Heart left ventricle (tissue), 16 donors: ENCODE data around the gene C4BPB. TPM values are rescaled to one million over a fixed set of nuclear protein-coding genes. Genes with fewer than 3 reads are reported as not detected.
A peak's percentile ranks its signal among the peaks of the same experiment; 100 is the strongest.

Experiments used
- ATAC-seq, 4 donors: fragments of 200-7000 bp; cut with Tn5 transposase; one replicate each; pipeline ENCODE4 v1.9.1; 2020 to 2022; ENCODE audit warnings: moderate library complexity in 4 of 4, mild to moderate bottlenecking in 3 of 4, moderate number of reproducible peaks in 1 of 4
- DNase-seq, 5 donors: peaks; one replicate each; pipeline ENCODE4 v3.0.0-alpha.2; 2020
- H3K27ac ChIP-seq, 12 donors: fragments of 200-600 bp; sonication (generic) in 4 of 12; one replicate each; pipeline versions ENCODE4 v1.5.0 to v1.8.0; 2016 to 2022; ENCODE audit warnings: mild to moderate bottlenecking in 2 of 12
- H3K27me3 ChIP-seq, 9 donors: fragments of 200-600 bp; sonication (generic) in 2 of 9; one replicate each; pipeline versions ENCODE4 v1.5.1 to v1.8.0; 2016 to 2022; ENCODE audit warnings: mild to moderate bottlenecking in 3 of 9
- H3K36me3 ChIP-seq, 9 donors: fragments of 200-600 bp; sonication (generic) in 2 of 9; one replicate each; pipeline versions ENCODE4 v1.5.0 to v1.8.0; 2018 to 2022; ENCODE audit warnings: mild to moderate bottlenecking in 2 of 9
- H3K4me1 ChIP-seq, 12 donors: fragments of 200-600 bp; sonication (generic) in 4 of 12; one replicate each; pipeline versions ENCODE4 v1.5.0 to v1.8.0; 2016 to 2022; ENCODE audit warnings: mild to moderate bottlenecking in 3 of 12
- H3K4me3 ChIP-seq, 12 donors: fragments of 200-600 bp; sonication (generic) in 4 of 12; one replicate each; pipeline versions ENCODE4 v1.5.0 to v1.8.0; 2017 to 2022; ENCODE audit warnings: mild to moderate bottlenecking in 9 of 12, moderate library complexity in 4 of 12
- H3K9me3 ChIP-seq, 12 donors: fragments of 200-600 bp; sonication (generic) in 4 of 12; one replicate each; pipeline versions ENCODE4 v1.5.0 to v1.8.0; 2016 to 2022; ENCODE audit warnings: mild to moderate bottlenecking in 1 of 12
- POLR2A ChIP-seq, 2 donors: fragments of 450-650 bp; IDR thresholded peaks; one replicate each; pipeline ENCODE4 v1.6.1; 2017; ENCODE audit warnings: antibody characterized with exemption in 2 of 2, mild to moderate bottlenecking in 2 of 2, moderate library complexity in 2 of 2
- WGBS, 4 donors: extraction: QIAGEN DNeasy Blood & Tissue Kit in 2 of 4; methylation state at CpG; one replicate each; pipeline versions ENCODE4 v1.1.5 to v1.1.7; 2013 to 2018; 5-methylcytosine and 5-hydroxymethylcytosine counted together
- intact Hi-C, 10 donors: fragments of 100-400 bp; cut with DNase I; formaldehyde crosslinking; loops; one replicate each; pipeline versions ENCODE4 v1.11.1 to v1.14.2; 2022
- polyA plus RNA-seq, 2 donors: library from polyadenylated mRNA; stranded (reverse); fragments of 200-250 nt; gene quantifications; one replicate each; pipeline ENCODE4 v1.2.3, GENCODE V29; 2013
- total RNA-seq, 9 donors: library from RNA; depleted of rRNA in 2 of 9; stranded (reverse); fragments of >200 nt in 2 of 9; fragmentation: NEBNext Ultra II Directional in 3 of 9; extraction: Animal tissue kit (Norgen Biotek cat#: 25700) in 3 of 9; gene quantifications; one replicate each; pipeline versions ENCODE4 v1.1.0 to v1.2.4, GENCODE V29; 2016 to 2023
- TF ChIP-seq, protein P1 (sequence below), 12 donors: fragments of 200-600 bp; sonication (generic) in 4 of 12; IDR thresholded peaks; one replicate each; pipeline versions ENCODE4 v1.5.0 to v1.8.0; 2018 to 2022; ENCODE audit warnings: antibody characterized with exemption in 12 of 12, mild to moderate bottlenecking in 5 of 12
- donor health status: ischemic (EF 13 %, LVEDD 7.1; RV severe dilation, severe dysfunction).
- donor health status: healthy with polysubstance abuse.
- donor health status: DM: no; HTN: yes; CAD: no.
- donor health status: DM: no; HTN: no; CAD: no.
- donor health status: ischemic (EF 25% LVEDD 6.9; RV normal size, moderate dysfunction).
- donor health status: ischemic (EF 25% LVEDD 5.7; RV mildly dilated, moderate dysfunction).
- donor health status: healthy.
- donor health status: DM: yes; HTN: yes; CAD: no.
- donor health status: ischemic (EF 35%, LVEDD 5.7; RV mildly dilated, moderate dysfunction).
- donor health status: nonischemic (EF 11% LVEDD 7.7; RV severe dilation, severe dysfunction).
- donor health status: DM: yes; HTN: yes; CAD: no.
- donor health status: PGD.
- donor health status: ischemic (EF 29% LVEDD 5.4; RV normal size, mild dysfunction).
- donor health status: nonischemic (EF 23%, LVEDD 6.1; RV moderate dilation, normal function).

The C4BPB gene
- total and polyA plus RNA-seq, 11 donors: 0.20 to 3.3 (median 1.3) TPM; not detected in 8

DNA sequence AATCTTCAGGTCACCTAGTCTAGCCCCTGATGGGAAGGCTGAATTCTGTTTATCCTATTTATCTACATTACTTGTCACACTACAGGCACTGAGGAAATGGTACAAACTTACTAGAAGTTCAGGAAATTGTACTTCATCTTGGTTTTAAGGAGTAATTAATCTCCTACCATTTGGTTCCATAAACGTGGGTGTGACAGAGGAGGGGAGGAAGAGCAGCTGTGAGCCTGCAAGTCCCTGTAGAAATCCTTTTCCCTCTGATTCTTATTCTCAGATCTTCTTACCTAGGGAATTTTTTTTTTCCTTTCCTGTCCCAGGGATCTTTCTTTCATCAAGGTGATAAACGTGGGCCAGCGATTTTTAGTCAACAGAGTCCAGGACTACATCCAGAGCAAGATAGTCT lies 21.5 kb upstream of the C4BPB start:
- intact Hi-C loops: no loop called here
- ATAC-seq (no peak), DNase-seq (no peak)
- Histone ChIP-seq H3K9me3 (no peaks in the 10 kb centered on the region), H3K4me3 (peak overlapping the region in 4 of 12 donors; percentile 40 to 56 (median 44)), H3K27me3 (no peaks in the 10 kb centered on the region), H3K36me3 (peaks cover 0 to 95% (median 86%) of the 10 kb centered on the region in 9 donors), H3K27ac (peak overlapping the region in 7 of 12 donors; percentile 3 to 85 (median 34)), H3K4me1 (peaks cover 0 to 56% (median 8%) of the 10 kb centered on the region in 12 donors)
- no peak for TF ChIP-seq POLR2A (IDR thresholded peaks at IDR 0.05)
- TF ChIP-seq, protein P1, sequence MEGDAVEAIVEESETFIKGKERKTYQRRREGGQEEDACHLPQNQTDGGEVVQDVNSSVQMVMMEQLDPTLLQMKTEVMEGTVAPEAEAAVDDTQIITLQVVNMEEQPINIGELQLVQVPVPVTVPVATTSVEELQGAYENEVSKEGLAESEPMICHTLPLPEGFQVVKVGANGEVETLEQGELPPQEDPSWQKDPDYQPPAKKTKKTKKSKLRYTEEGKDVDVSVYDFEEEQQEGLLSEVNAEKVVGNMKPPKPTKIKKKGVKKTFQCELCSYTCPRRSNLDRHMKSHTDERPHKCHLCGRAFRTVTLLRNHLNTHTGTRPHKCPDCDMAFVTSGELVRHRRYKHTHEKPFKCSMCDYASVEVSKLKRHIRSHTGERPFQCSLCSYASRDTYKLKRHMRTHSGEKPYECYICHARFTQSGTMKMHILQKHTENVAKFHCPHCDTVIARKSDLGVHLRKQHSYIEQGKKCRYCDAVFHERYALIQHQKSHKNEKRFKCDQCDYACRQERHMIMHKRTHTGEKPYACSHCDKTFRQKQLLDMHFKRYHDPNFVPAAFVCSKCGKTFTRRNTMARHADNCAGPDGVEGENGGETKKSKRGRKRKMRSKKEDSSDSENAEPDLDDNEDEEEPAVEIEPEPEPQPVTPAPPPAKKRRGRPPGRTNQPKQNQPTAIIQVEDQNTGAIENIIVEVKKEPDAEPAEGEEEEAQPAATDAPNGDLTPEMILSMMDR (IDR thresholded peaks at IDR 0.05): no peak
- 51 to 60% (median 55%) methylated on average over 3 of the region's 3 CpGs for WGBS, 4 donors

DNA sequence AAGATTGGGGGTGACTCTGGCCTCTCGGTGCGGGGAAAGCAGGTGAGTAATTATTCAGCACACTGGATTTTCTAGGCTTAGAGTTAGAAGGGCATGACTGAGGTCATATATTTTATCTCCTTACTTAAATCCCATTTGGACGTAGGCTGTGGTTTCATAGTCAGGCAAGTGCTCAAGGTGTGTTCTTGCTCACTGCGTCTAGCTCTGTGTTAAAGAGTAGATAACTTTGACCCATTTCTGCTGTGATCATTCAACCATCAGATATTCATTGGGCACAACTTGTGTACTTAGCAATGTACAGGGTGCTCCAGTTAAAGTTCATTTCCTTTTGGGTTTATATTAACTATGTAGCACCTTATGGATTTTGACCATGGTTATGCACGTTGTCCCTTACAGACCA lies 21.0 kb upstream of the C4BPB start:
- intact Hi-C loops: no loop called here
- ATAC-seq: no peak
- no peaks in the 10 kb centered on the region for H3K9me3 ChIP-seq
- peaks cover 0 to 60% (median 8%) of the 10 kb centered on the region in 12 donors for H3K4me1 ChIP-seq
- H3K27me3 ChIP-seq: no peaks in the 10 kb centered on the region
- H3K27ac ChIP-seq: peak overlapping the region in 7 of 12 donors; percentile 3 to 85 (median 34)
- TF ChIP-seq, protein P1 (IDR thresholded peaks at IDR 0.05): no peak
- TF ChIP-seq POLR2A (IDR thresholded peaks at IDR 0.05): no peak
- H3K4me3 ChIP-seq: peak overlapping the region in 3 of 12 donors; percentile 43 to 56 (median 44)
- H3K36me3 ChIP-seq: peaks cover 0 to 95% (median 86%) of the 10 kb centered on the region in 9 donors
- no peak for DNase-seq
- 68 to 78% (median 77%) methylated on average over 5 of the region's 5 CpGs for WGBS, 4 donors

- peaks cover 0 to 96% (median 80%) of the 10 kb centered on the region in 9 donors for H3K36me3 ChIP-seq
- H3K27me3 ChIP-seq: no peaks in the 10 kb centered on the region
- peak overlapping the region in 1 of 12 donors; percentile 15 for H3K4me3 ChIP-seq
- intact Hi-C loops: no loop called here
- WGBS, 4 donors: 52 to 64% (median 57%) methylated on average over 3 of the region's 3 CpGs
- no peaks in the 10 kb centered on the region for H3K9me3 ChIP-seq
- peaks cover 0 to 70% (median 8%) of the 10 kb centered on the region in 12 donors for H3K4me1 ChIP-seq
- DNase-seq: peak in 1 of 5 donors; percentile 50
- H3K27ac ChIP-seq: peak overlapping the region in 10 of 12 donors; percentile 32 to 83 (median 66)
- no peak for TF ChIP-seq POLR2A (IDR thresholded peaks at IDR 0.05)
- TF ChIP-seq, protein P1 (IDR thresholded peaks at IDR 0.05): no peak
- ATAC-seq: peak in 3 of 4 donors; percentile 45 to 79 (median 73)
Measured at GRCh38 chr1:207069061-207069460, 19.6 kb upstream of the C4BPB start.

DNA sequence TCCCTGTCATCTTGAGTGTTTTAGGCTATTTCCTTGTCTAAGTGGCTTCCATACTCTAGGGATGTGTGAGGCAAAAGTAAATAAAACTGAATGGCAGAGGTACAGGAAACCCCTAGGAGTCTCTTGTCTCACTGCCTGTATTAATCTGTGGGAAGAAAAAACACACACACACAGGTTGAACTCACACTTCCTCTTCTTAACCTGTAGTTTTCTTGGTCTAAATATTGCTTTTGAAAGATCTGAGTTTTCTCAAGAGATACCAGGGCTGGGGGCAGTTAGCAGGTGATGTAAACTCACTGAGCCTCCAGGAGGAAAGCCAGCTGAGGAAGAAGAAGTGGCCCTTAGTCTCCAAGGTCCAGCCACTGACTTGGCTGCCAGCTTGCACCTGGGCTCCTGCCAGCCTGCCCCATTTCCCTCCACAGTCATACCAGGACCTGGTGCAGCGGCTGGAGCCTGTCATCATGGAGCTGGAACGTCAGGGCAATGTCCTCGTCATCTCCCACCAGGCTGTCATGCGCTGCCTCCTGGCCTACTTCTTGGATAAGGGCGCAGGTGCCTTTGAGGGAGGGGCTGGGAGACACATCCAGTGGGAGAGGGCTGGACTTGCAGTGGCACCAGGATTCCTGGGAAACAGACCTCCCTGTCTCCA lies 18.7 kb upstream of the C4BPB start:
- intact Hi-C loops: loop anchor here in 1 of 10 donors (10.0 kb wide), 1 partner anchor 155 kb away; no protein-coding TSS in a partner anchor
- ATAC-seq (peak; percentile 63 to 86 (median 80)), DNase-seq (peak; percentile 62 to 83 (median 68))
- Histone ChIP-seq H3K4me1 (peaks cover 0 to 72% (median 9%) of the 10 kb centered on the region in 12 donors), H3K36me3 (peaks cover 0 to 99% (median 72%) of the 10 kb centered on the region in 9 donors), H3K4me3 (no peak overlapping the region), H3K9me3 (no peaks in the 10 kb centered on the region), H3K27ac (peak overlapping the region in 11 of 12 donors; percentile 25 to 83 (median 67)), H3K27me3 (no peaks in the 10 kb centered on the region)
- WGBS, 4 donors: 49 to 90% (median 66%) methylated on average over 1 to 5 of the region's 5 CpGs
- TF ChIP-seq POLR2A (IDR thresholded peaks at IDR 0.05): no peak
- TF ChIP-seq, protein P1 (IDR thresholded peaks at IDR 0.05): no peak
